ENCODE data around the gene EYA2. TPM values are rescaled to one million over a fixed set of nuclear protein-coding genes. Genes with fewer than 3 reads are reported as not detected.

The EYA2 gene
- polyA plus RNA-seq, 1 donor (not counting 4 experiments of a cell fraction or from before 2014, with no cell fraction given): not detected

DNA sequence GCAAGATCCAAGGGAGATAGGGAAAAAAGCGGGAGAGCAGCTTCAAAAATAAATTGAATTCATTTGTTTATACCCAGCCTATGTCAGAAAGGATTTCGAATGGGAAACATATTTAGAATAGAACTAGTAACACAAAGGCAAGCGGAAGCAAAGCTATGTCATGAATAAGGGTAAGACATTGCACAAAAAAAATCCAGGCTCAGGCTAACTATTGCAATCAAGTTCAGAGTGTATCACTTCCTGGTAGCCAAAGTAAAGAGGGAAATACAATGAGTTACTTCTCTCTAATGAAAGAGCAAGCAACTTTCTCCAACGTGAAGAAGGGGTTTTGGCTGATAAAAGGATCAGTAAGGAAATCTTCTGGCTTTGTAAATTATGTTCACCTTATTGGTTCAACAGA is 249.0 kb downstream of the EYA2 start:
- H2AFZ ChIP-seq (ENCODE audit: control insufficient read depth, low read length): no peak overlapping the region
- DNase-seq (ENCODE audit: low read depth, low spot score) (no peak), FAIRE-seq (no peak)
- H3K27me3 ChIP-seq (ENCODE audit: control insufficient read depth, extremely low read depth, insufficient read depth, low read length): no peaks in the 10 kb centered on the region
- peaks cover 3% of the 10 kb centered on the region for H3K9me1 ChIP-seq (ENCODE audit: control insufficient read depth, extremely low read depth, insufficient read depth, low read length)
- H3K79me2 ChIP-seq (ENCODE audit: control insufficient read depth, insufficient read depth, low read length): no peaks in the 10 kb centered on the region
- H3K36me3 ChIP-seq (ENCODE audit: control insufficient read depth in 2 of 2, extremely low read depth in 1 of 2, insufficient read depth in 2 of 2, low read length in 2 of 2): no peaks in the 10 kb centered on the region
- dilution Hi-C loops (cut with MboI; ENCODE audit: extremely low pct_ligation_motif_present, low sequenced_read_pairs): no loop called here
- TF ChIP-seq, protein P1, sequence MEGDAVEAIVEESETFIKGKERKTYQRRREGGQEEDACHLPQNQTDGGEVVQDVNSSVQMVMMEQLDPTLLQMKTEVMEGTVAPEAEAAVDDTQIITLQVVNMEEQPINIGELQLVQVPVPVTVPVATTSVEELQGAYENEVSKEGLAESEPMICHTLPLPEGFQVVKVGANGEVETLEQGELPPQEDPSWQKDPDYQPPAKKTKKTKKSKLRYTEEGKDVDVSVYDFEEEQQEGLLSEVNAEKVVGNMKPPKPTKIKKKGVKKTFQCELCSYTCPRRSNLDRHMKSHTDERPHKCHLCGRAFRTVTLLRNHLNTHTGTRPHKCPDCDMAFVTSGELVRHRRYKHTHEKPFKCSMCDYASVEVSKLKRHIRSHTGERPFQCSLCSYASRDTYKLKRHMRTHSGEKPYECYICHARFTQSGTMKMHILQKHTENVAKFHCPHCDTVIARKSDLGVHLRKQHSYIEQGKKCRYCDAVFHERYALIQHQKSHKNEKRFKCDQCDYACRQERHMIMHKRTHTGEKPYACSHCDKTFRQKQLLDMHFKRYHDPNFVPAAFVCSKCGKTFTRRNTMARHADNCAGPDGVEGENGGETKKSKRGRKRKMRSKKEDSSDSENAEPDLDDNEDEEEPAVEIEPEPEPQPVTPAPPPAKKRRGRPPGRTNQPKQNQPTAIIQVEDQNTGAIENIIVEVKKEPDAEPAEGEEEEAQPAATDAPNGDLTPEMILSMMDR (optimal IDR thresholded peaks at IDR 0.05 in 1 of 3, IDR thresholded peaks at IDR 0.05 in 1 of 3, conservative IDR thresholded peaks at IDR 0.05 in 1 of 3; ENCODE audit: extremely low read depth in 1 of 3, insufficient read depth in 2 of 3, low read length in 3 of 3): no peak
- TF ChIP-seq EZH2 (IDR thresholded peaks at IDR 0.05; ENCODE audit: low read length): no peak
- H3K27ac ChIP-seq (ENCODE audit: control insufficient read depth, insufficient read depth, low read length): no peak overlapping the region
- no peaks in the 10 kb centered on the region for H3K9me3 ChIP-seq (ENCODE audit: control insufficient read depth, low read depth, low read length)
- H3K4me3 ChIP-seq (ENCODE audit: control insufficient read depth in 2 of 3, extremely low read depth in 1 of 3, insufficient read depth in 2 of 3, low read depth in 1 of 3, low read length in 3 of 3): no peak overlapping the region
- H4K20me1 ChIP-seq (ENCODE audit: control insufficient read depth, extremely low read depth, insufficient read depth, low read length): no peaks in the 10 kb centered on the region
- no peak overlapping the region for H3K9ac ChIP-seq (ENCODE audit: control insufficient read depth, extremely low read depth, insufficient read depth, low read length)
- H3K4me1 ChIP-seq (ENCODE audit: control insufficient read depth, extremely low read depth, insufficient read depth, low read length): peaks cover 14% of the 10 kb centered on the region
- no peak overlapping the region for H3K4me2 ChIP-seq (ENCODE audit: control insufficient read depth, extremely low read depth, insufficient read depth, low read depth, low read length)

DNA sequence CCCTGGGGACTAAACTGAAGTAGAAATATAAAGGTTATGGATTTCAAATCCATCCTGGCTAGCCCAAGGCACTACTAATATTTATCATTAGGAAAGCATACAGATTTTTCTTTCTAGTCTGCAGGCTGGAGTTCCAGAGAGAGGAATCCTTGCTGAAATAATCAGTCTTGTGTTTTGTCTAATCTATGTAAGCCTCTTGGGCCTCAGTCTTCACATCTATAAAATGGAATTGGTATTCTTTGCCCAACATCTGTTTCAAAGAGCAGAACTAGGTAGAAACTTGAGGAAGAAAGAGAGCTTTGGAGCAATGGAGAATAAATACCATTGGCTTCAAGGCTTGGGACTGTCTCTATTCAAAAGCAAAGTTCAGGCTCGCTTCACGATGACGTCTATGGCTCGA is 249.8 kb downstream of the EYA2 start:
- no peak overlapping the region for H3K4me3 ChIP-seq (ENCODE audit: control insufficient read depth in 2 of 3, extremely low read depth in 1 of 3, insufficient read depth in 2 of 3, low read depth in 1 of 3, low read length in 3 of 3)
- no peaks in the 10 kb centered on the region for H3K9me3 ChIP-seq (ENCODE audit: control insufficient read depth, low read depth, low read length)
- no peak for TF ChIP-seq EZH2 (IDR thresholded peaks at IDR 0.05; ENCODE audit: low read length)
- TF ChIP-seq, protein P1 (optimal IDR thresholded peaks at IDR 0.05 in 1 of 3, IDR thresholded peaks at IDR 0.05 in 1 of 3, conservative IDR thresholded peaks at IDR 0.05 in 1 of 3; ENCODE audit: extremely low read depth in 1 of 3, insufficient read depth in 2 of 3, low read length in 3 of 3): no peak
- H3K36me3 ChIP-seq (ENCODE audit: control insufficient read depth in 2 of 2, extremely low read depth in 1 of 2, insufficient read depth in 2 of 2, low read length in 2 of 2): no peaks in the 10 kb centered on the region
- dilution Hi-C loops (cut with MboI; ENCODE audit: extremely low pct_ligation_motif_present, low sequenced_read_pairs): no loop called here
- H3K4me1 ChIP-seq (ENCODE audit: control insufficient read depth, extremely low read depth, insufficient read depth, low read length): peaks cover 14% of the 10 kb centered on the region
- peaks cover 3% of the 10 kb centered on the region for H3K9me1 ChIP-seq (ENCODE audit: control insufficient read depth, extremely low read depth, insufficient read depth, low read length)
- no peak overlapping the region for H3K9ac ChIP-seq (ENCODE audit: control insufficient read depth, extremely low read depth, insufficient read depth, low read length)
- no peaks in the 10 kb centered on the region for H3K79me2 ChIP-seq (ENCODE audit: control insufficient read depth, insufficient read depth, low read length)
- FAIRE-seq (no peak), DNase-seq (ENCODE audit: low read depth, low spot score) (no peak)
- H3K27ac ChIP-seq (ENCODE audit: control insufficient read depth, insufficient read depth, low read length): no peak overlapping the region
- no peaks in the 10 kb centered on the region for H4K20me1 ChIP-seq (ENCODE audit: control insufficient read depth, extremely low read depth, insufficient read depth, low read length)
- no peak overlapping the region for H3K4me2 ChIP-seq (ENCODE audit: control insufficient read depth, extremely low read depth, insufficient read depth, low read depth, low read length)
- H2AFZ ChIP-seq (ENCODE audit: control insufficient read depth, low read length): no peak overlapping the region
- H3K27me3 ChIP-seq (ENCODE audit: control insufficient read depth, extremely low read depth, insufficient read depth, low read length): no peaks in the 10 kb centered on the region
